GM12864 (cell line): ENCODE data around the gene ZNF574.

ENCODE experiments used
- DNase-seq: peaks from one replicate; pipeline ENCODE4 v3.0.0-alpha.2; 2011; ENCODE audit warnings: low read depth
- H3K4me3 ChIP-seq: 2 replicates; pipeline ENCODE4 v1.5.1; 2011; ENCODE audit warnings: mild to moderate bottlenecking, low read depth, low read length, control low read depth
- CTCF ChIP-seq: IDR thresholded peaks from 2 replicates; pipeline ENCODE4 v1.5.1; 2011; ENCODE audit warnings: low read depth, mild to moderate bottlenecking, moderate library complexity, low read length, control low read depth, inconsistent platforms; ENCODE audit errors: missing control alignments

ZNF574 gene

GRCh38 chr19:42059196-42059595 is 16.8 kb upstream of the ZNF574 start:
- no peak overlapping the region for H3K4me3 ChIP-seq
- DNase-seq = no peak
- no peak for TF ChIP-seq CTCF

GRCh38 chr19:42060117-42060516 is 15.8 kb upstream of the ZNF574 start:
- DNase-seq = no peak
- no peak overlapping the region for H3K4me3 ChIP-seq
- no peak for TF ChIP-seq CTCF

GRCh38 chr19:42062381-42062780 is 13.6 kb upstream of the ZNF574 start:
- TF ChIP-seq CTCF = no peak
- DNase-seq = no peak

GRCh38 chr19:42064432-42064831 is 11.5 kb upstream of the ZNF574 start:
- DNase-seq = no peak
- H3K4me3 ChIP-seq = no peak overlapping the region
- TF ChIP-seq CTCF = no peak

More at GRCh38 chr19:42062381-42062780, 13.6 kb upstream of the ZNF574 start:
- no peak overlapping the region for H3K4me3 ChIP-seq

GRCh38 chr19:42065051-42065450 is 10.9 kb upstream of the ZNF574 start:
- no peak overlapping the region for H3K4me3 ChIP-seq
- TF ChIP-seq CTCF = no peak
- no peak for DNase-seq

- H3K4me3 ChIP-seq = no peak overlapping the region
- no peak for TF ChIP-seq CTCF
- no peak for DNase-seq
Observed at GRCh38 chr19:42065511-42065910, 10.5 kb upstream of the ZNF574 start.

DNA sequence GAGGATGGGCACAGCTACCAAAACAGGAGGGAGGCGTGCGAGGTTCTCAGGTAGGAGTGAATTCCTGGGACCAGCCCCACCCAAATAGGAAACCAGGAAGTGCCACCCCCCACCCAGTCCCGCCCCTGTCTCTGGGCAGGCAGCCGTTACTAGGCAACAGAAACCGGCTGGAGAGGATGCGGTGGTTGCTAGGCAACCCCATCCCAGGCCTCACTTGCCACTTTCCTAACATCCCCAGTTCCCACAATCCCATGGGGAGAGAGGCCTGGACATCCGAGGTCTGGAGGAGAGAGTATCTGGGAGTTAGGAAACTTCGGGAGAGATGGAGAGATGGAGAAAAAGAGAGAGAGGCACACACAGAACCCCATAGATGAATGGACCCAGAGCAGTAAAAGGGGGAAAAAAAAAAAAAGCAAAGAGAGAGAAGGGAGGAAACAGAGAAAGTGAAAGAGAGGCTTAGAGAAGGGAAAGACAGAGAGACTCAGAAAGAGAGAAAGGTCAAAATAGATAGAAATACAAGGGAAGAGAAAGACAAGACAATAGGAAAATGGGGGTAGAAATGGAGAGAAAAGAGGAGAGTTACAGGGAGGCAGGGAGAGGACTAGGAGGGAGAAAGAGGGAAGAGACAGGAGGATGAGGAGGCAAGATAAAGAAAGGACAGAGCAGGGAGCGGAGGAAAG is 9.8 kb upstream of the ZNF574 start:
- TF ChIP-seq CTCF = no peak
- no peak for DNase-seq

More for the DNA sequence above, 9.8 kb upstream of the ZNF574 start:
- no peak overlapping the region for H3K4me3 ChIP-seq
